HG03521 (cell line): Measurements from ENCODE around the gene SPINK5.
"Not testable (repeated sequence)": the region's sequence is repeated elsewhere in the genome, so short reads cannot be mapped to it uniquely, and the experiment has no call there.

ENCODE experiments used
- ATAC-seq: cut with Tn5 transposase; IDR thresholded peaks from one replicate; pipeline ENCODE4 v1.9.1; 2021; ENCODE audit warnings: mild to moderate bottlenecking, moderate library complexity; ENCODE audit not compliant: unreplicated experiment

SPINK5 gene

GRCh38 chr5:148063861-148064260 is at the start of gene SPINK5:
TSS of gene SPINK5 (plus strand) at chr5:148063980. CDS start at chr5:148064045, 65 bp downstream.
- ATAC-seq = no peak

- ATAC-seq = no peak
Measured at GRCh38 chr5:148014276-148014675, 49.5 kb upstream of the SPINK5 start.

GRCh38 chr5:148020257-148020988 is 43.4 kb upstream of the SPINK5 start:
- ATAC-seq = no peak

- no peak for ATAC-seq
Measured at GRCh38 chr5:148027505-148027904, 36.3 kb upstream of the SPINK5 start.

- no peak for ATAC-seq
Measured at GRCh38 chr5:148029131-148029530, 34.6 kb upstream of the SPINK5 start.

GRCh38 chr5:148033134-148033533 is 30.6 kb upstream of the SPINK5 start:
- no peak for ATAC-seq

GRCh38 chr5:148035676-148036075 is 28.1 kb upstream of the SPINK5 start:
- ATAC-seq = no peak

GRCh38 chr5:148042881-148043280 is 20.9 kb upstream of the SPINK5 start:
- ATAC-seq = no peak

GRCh38 chr5:148043705-148044104 is 20.1 kb upstream of the SPINK5 start:
- no peak for ATAC-seq

GRCh38 chr5:148055160-148055559 is 8.6 kb upstream of the SPINK5 start:
- ATAC-seq = not testable (repeated sequence)

- no peak for ATAC-seq
Measured at GRCh38 chr5:148060309-148060708, 3.5 kb upstream of the SPINK5 start.

GRCh38 chr5:148060881-148061280 is 2.9 kb upstream of the SPINK5 start:
- no peak for ATAC-seq

GRCh38 chr5:148070621-148071020 is 6.8 kb downstream of the SPINK5 start:
- no peak for ATAC-seq

GRCh38 chr5:148072207-148072606 is 8.4 kb downstream of the SPINK5 start:
- no peak for ATAC-seq

- no peak for ATAC-seq
Measured at GRCh38 chr5:148075529-148075928, 11.7 kb downstream of the SPINK5 start.

- no peak for ATAC-seq
Measured at GRCh38 chr5:148083203-148083602, 19.4 kb downstream of the SPINK5 start.

- ATAC-seq = no peak
Measured at GRCh38 chr5:148084269-148084668, 20.5 kb downstream of the SPINK5 start.

- ATAC-seq = no peak
Measured at GRCh38 chr5:148085310-148085709, 21.5 kb downstream of the SPINK5 start.

- no peak for ATAC-seq
Measured at GRCh38 chr5:148085977-148086705, 22.4 kb downstream of the SPINK5 start.

- no peak for ATAC-seq
Measured at GRCh38 chr5:148090146-148090772, 26.5 kb downstream of the SPINK5 start.

GRCh38 chr5:148090773-148091250 is 27.0 kb downstream of the SPINK5 start:
- peak; percentile 49 for ATAC-seq
